NCI-H2081 treated with DMSO at 0.1 percent for 48 hours (cell line): ENCODE measurements around the gene SCN1B.
"Not testable (repeated sequence)": the region's sequence is repeated elsewhere in the genome, so short reads cannot be mapped to it uniquely, and the experiment has no call there.

Experiments
- DNase-seq: peaks from one replicate; lab custom pipeline; 2025; lab: John Stamatoyannopoulos, UW

SCN1B gene

GRCh38 chr19:35030257-35031071, at the start of gene SCN1B:
SCN1B (plus strand) TSS chr19:35030470; CDS start chr19:35030821, 351 bp downstream.
- DNase-seq: no peak

- no peak for DNase-seq
Observed at GRCh38 chr19:34982275-34982674, 48.0 kb upstream of the SCN1B start.

GRCh38 chr19:34983786-34984185, 46.5 kb upstream of the SCN1B start:
- no peak for DNase-seq

- no peak for DNase-seq
Observed at GRCh38 chr19:34984287-34984686, 46.0 kb upstream of the SCN1B start.

GRCh38 chr19:34985249-34986022, 44.8 kb upstream of the SCN1B start:
- no peak for DNase-seq

- DNase-seq: no peak
Observed at GRCh38 chr19:34988119-34988518, 42.2 kb upstream of the SCN1B start.

GRCh38 chr19:34989298-34989697, 41.0 kb upstream of the SCN1B start:
- DNase-seq: no peak

GRCh38 chr19:34990578-34991192, 39.6 kb upstream of the SCN1B start:
- no peak for DNase-seq

- no peak for DNase-seq
Observed at GRCh38 chr19:34991542-34992333, 38.5 kb upstream of the SCN1B start.

GRCh38 chr19:34992582-34992981, 37.7 kb upstream of the SCN1B start:
- not testable (repeated sequence) for DNase-seq

GRCh38 chr19:34994286-34994642, 36.0 kb upstream of the SCN1B start:
- no peak for DNase-seq

- DNase-seq: no peak
Observed at GRCh38 chr19:34994643-34995541, 35.4 kb upstream of the SCN1B start.

GRCh38 chr19:34995551-34995950, 34.7 kb upstream of the SCN1B start:
- no peak for DNase-seq

GRCh38 chr19:34997071-34997617, 33.1 kb upstream of the SCN1B start:
- DNase-seq: no peak

- not testable (repeated sequence) for DNase-seq
Observed at GRCh38 chr19:34998224-34998623, 32.0 kb upstream of the SCN1B start.

- no peak for DNase-seq
Observed at GRCh38 chr19:34998777-34999497, 31.3 kb upstream of the SCN1B start.

GRCh38 chr19:34999498-35000337, 30.6 kb upstream of the SCN1B start, which contains the start of gene GRAMD1A:
GRAMD1A (plus strand) TSS chr19:35000323; CDS start chr19:35000479, 156 bp downstream.
- DNase-seq: no peak

- DNase-seq: no peak
Observed at GRCh38 chr19:35000338-35000646, 30.0 kb upstream of the SCN1B start.
